Mesothelial cell of epicardium (in vitro differentiated cells): ENCODE data around the gene PLK3. TPM values are rescaled to one million over a fixed set of nuclear protein-coding genes. Genes with fewer than 3 reads are reported as not detected.

Experiments
- DNase-seq, 2 experiments: peaks; one replicate each; pipeline ENCODE4 v3.0.0; 2021; ENCODE audit warnings: low spot score in 2 of 2; ENCODE audit not compliant: unreplicated experiment in 2 of 2
- H3K27ac Mint-ChIP-seq: 2 replicates; pipeline ENCODE4 v1.8.0; 2021; ENCODE audit warnings: mixed read lengths
- H3K27me3 Mint-ChIP-seq: 2 replicates; pipeline ENCODE4 v1.8.0; 2021; ENCODE audit warnings: low read depth, mixed read lengths
- H3K36me3 Mint-ChIP-seq: 2 replicates; pipeline ENCODE4 v1.8.0; 2021; ENCODE audit warnings: mixed read lengths
- H3K4me1 Mint-ChIP-seq: 2 replicates; pipeline ENCODE4 v1.8.0; 2021; ENCODE audit warnings: mixed read lengths
- H3K4me3 Mint-ChIP-seq: 2 replicates; pipeline ENCODE4 v1.8.0; 2021; ENCODE audit warnings: mild to moderate bottlenecking, moderate library complexity, mixed read lengths
- H3K9me3 Mint-ChIP-seq: 2 replicates; pipeline ENCODE4 v1.8.0; 2021; ENCODE audit warnings: mixed read lengths
- total RNA-seq: library from RNA; stranded (reverse); gene quantifications from 3 replicates; pipeline ENCODE4 v1.2.1, GENCODE V29; 2021
- TF ChIP-seq, protein P1 (sequence below): fragments of 200-600 bp; sonication (generic); IDR thresholded peaks from one replicate; pipeline ENCODE4 v1.5.0; 2021; ENCODE audit warnings: antibody characterized with exemption; ENCODE audit not compliant: unreplicated experiment

The PLK3 gene
- total RNA-seq, 1 donor from 2014 or later: 27.5 TPM

DNA sequence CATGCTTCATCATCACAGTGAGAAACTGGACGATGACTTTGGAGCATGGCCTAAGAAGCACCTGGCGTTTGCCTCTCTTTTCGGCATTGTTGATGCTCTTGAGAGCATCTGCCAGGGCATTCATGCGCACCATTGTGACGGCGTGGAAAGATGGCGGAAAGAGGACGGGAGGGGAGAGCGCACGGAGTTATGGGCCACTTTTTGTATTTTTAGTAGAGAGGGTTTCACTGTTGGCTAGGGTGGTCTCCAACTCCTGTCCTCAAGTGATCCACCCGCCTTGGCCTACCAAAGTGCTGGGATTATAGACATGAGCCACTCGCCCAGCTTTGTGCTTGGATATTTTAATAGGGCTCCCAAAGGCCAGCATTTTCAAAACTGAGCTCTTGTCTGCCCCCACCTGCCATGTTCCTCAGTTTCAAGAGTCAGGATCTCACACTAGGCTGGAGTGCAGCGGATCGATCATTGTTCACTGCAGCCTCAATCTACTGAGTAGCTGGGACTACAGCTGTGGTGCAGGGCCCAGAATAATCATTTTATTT lies 19.5 kb upstream of the PLK3 start:
- TF ChIP-seq, protein P1, sequence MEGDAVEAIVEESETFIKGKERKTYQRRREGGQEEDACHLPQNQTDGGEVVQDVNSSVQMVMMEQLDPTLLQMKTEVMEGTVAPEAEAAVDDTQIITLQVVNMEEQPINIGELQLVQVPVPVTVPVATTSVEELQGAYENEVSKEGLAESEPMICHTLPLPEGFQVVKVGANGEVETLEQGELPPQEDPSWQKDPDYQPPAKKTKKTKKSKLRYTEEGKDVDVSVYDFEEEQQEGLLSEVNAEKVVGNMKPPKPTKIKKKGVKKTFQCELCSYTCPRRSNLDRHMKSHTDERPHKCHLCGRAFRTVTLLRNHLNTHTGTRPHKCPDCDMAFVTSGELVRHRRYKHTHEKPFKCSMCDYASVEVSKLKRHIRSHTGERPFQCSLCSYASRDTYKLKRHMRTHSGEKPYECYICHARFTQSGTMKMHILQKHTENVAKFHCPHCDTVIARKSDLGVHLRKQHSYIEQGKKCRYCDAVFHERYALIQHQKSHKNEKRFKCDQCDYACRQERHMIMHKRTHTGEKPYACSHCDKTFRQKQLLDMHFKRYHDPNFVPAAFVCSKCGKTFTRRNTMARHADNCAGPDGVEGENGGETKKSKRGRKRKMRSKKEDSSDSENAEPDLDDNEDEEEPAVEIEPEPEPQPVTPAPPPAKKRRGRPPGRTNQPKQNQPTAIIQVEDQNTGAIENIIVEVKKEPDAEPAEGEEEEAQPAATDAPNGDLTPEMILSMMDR: no peak
- no peaks in the 10 kb centered on the region for H3K27me3 Mint-ChIP-seq
- H3K4me1 Mint-ChIP-seq: peaks cover 32% of the 10 kb centered on the region
- no peaks in the 10 kb centered on the region for H3K9me3 Mint-ChIP-seq
- no peak overlapping the region for H3K27ac Mint-ChIP-seq
- no peak overlapping the region for H3K4me3 Mint-ChIP-seq
- H3K36me3 Mint-ChIP-seq: peaks cover 32% of the 10 kb centered on the region
- no peak for DNase-seq

DNA sequence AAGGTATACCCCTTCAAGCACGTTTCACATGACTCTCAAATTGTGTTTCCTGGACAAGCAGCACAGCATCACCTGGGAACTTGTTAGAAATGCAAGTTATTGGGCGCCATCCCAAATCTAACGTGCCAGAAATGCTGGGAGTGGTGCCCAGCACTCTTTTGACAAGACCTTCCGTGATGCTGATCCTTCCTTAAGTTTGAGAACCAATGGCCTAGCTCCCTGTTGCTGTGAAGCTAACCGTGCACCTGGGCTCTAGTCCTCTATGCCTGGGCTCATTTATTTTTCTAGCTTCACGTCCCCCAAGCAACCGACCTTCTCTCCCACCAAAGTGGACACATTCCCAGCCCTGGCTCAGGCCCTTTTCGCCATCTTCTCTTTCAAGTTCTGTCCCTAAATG lies 16.5 kb upstream of the PLK3 start:
- H3K27me3 Mint-ChIP-seq: no peaks in the 10 kb centered on the region
- H3K27ac Mint-ChIP-seq: no peak overlapping the region
- TF ChIP-seq, protein P1: no peak
- peaks cover 24% of the 10 kb centered on the region for H3K4me1 Mint-ChIP-seq
- peak overlapping the region; percentile 57 for H3K4me3 Mint-ChIP-seq
- H3K9me3 Mint-ChIP-seq: no peaks in the 10 kb centered on the region
- no peak for DNase-seq
- H3K36me3 Mint-ChIP-seq: peaks cover 17% of the 10 kb centered on the region

DNA sequence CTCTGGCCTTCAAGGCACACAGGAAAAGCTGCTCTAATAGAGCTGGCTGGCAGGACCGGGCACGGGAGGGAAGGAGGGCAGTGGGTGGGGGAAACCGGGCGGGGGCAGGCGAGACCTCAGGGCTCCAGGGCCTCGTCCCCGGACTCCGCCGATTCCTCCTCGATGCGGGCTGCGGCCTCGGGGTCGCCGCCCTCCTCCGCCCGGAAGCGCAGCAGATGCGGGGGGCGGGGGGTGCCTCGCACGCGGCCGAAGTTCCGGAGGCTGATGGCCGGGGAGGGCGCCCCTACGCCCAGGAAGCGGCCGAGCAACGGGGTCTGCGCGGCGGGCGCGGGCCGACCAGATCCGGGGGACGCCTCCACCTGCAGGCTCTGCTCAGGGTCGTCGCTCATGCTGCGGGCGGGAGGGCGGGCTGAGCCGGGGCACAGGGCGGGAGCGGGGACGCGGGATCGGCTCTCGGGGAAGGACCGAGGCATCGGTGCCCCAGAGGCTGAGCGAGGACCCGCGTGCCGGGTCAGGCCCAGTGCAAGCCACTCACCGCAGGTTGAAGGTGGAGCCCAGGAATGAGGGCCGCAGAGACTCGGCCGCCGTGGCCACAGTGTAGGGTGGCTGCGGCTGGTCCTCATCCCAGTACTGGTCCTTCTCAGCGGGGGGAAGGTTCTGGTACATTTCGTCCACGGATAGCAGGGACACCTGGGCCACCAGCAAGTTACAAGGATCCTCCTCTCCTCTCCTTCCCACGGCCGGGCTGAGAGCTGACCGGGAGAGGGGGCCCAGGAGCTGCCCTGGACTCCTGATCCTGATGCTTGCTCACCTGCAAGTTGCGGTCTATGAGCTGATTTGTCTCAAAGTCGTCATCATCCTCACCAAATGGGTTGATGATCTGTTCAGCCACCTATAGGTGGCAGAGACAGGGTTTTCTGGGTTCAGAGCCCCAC lies 15.8 kb upstream of the PLK3 start:
- no peak for DNase-seq
- H3K36me3 Mint-ChIP-seq: peaks cover 12% of the 10 kb centered on the region
- no peak overlapping the region for H3K27ac Mint-ChIP-seq
- peak overlapping the region; percentile 59 for H3K4me3 Mint-ChIP-seq
- H3K27me3 Mint-ChIP-seq: no peaks in the 10 kb centered on the region
- H3K4me1 Mint-ChIP-seq: peaks cover 23% of the 10 kb centered on the region
- H3K9me3 Mint-ChIP-seq: no peaks in the 10 kb centered on the region
- TF ChIP-seq, protein P1: no peak

DNA sequence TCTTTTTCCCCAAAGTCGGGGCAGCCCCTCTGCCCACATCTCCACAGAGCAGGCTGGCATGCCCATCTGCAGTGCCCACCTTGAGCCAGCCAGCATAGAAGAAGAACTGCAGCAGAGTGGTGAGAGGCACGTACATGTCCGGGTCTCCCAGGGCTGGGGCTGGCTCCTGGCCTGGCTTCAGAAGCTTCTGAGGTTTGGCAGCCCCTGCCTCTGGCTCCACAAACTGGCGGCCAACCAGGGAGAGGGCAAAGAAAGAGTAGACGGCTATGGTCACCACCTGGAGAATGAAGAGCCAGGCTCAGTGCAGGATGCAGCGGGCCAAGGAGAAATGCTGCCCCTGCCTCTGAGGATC lies 15.2 kb upstream of the PLK3 start:
- H3K9me3 Mint-ChIP-seq: no peaks in the 10 kb centered on the region
- H3K36me3 Mint-ChIP-seq: peaks cover 11% of the 10 kb centered on the region
- TF ChIP-seq, protein P1: no peak
- DNase-seq: no peak
- H3K4me3 Mint-ChIP-seq: peak overlapping the region; percentile 59
- no peak overlapping the region for H3K27ac Mint-ChIP-seq
- H3K27me3 Mint-ChIP-seq: no peaks in the 10 kb centered on the region
- peaks cover 23% of the 10 kb centered on the region for H3K4me1 Mint-ChIP-seq

DNA sequence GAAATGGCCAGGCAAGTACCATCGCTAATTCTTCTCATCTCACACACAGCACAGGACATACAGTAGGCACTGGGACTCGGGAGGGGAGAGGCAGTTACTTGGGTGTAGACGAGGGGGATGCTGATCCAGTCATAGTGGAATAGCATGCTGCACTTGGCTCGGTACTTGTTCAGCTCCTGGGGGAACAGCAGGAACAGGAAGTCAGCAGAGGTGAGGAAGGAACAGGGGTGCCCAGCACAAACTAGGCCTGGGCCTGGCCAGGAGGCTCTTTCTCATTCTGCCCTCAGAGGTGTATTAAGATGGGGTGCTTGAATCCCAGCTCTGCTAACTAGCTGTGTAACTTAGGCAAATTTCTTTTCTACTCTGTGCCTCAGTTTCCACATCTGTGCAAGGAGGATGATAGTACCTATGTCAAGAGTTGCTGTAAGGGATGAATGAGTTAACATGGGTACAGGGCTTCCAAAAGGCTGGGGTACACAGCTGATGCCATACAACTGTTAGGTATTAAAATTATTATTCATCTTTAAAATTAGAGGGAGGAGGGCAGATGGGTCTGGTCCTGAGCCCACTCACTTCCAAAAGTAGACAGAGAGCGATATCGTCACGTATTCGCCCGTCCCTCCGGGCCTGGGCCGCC lies 14.6 kb upstream of the PLK3 start:
- TF ChIP-seq, protein P1: no peak
- Mint-ChIP-seq H3K27ac (no peak overlapping the region), H3K4me1 (peaks cover 23% of the 10 kb centered on the region), H3K4me3 (peak overlapping the region; percentile 59), H3K27me3 (no peaks in the 10 kb centered on the region), H3K9me3 (no peaks in the 10 kb centered on the region), H3K36me3 (peaks cover 5% of the 10 kb centered on the region)
- no peak for DNase-seq
